ENCODE measurements around the gene LUC7L3. TPM values are rescaled to one million over a fixed set of nuclear protein-coding genes. Genes with fewer than 3 reads are reported as not detected.
A peak's percentile ranks its signal among the peaks of the same experiment; 100 is the strongest.

LUC7L3 gene
- total RNA-seq, 1 experiment from 2014 or later = 184 TPM

DNA sequence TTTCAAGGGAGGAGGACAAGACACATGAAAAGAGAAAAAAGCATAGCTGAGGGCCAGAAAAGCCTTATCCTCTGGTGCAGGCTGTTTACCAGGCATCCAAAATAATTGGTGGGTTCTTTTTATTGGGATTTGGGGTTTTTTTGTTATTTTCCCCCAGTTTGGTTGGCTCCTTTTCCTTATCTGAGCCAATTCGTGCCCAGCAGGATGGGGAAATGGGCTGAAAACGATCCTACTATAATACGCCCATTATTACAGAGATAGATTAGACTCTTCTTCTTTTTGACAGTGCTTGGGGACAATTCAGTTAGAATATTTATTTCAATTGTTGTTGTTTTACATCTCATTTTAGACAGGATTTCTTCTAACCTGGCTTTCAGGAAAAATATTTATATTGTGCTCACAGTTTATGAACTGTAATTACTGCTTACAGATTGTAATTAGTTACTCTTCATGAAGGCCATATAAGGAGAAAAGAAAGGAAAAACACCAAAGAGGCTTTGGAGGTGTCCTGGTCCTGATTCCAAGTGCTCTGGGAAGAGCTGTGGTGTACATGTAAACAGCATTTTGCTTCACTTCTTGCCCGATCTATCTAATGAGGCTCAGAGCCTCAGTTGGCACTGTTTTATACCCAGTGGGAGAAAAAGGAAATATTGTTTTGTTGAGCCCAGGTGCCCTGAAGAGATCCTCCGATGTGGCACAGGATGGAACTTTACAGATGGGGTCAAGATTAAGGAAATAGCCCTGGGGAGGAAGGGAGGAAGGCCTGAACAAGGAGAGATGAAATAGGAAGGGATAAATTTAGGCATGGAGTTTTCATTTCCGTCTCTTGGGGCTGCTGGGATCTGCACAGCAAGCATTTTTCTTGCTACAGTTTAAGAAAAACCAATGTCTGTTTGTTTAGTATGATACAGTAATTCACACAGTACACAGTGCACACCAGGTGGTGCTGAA, 11.1 kb upstream of the LUC7L3 start:
- Histone ChIP-seq H3K79me2 (ENCODE audit: insufficient read depth, low read length) (peaks cover 54% of the 10 kb centered on the region), H3K4me3 (replicated peaks in 1 of 2; ENCODE audit: low read depth in 1 of 2, low read length in 2 of 2) (peak overlapping the region; percentile 76 to 79), H4K20me1 (ENCODE audit: insufficient read depth) (no peaks in the 10 kb centered on the region), H2AFZ (ENCODE audit: low read depth, low read length, poor library complexity, severe bottlenecking) (peak overlapping the region; percentile 37), H3K27me3 (ENCODE audit: insufficient read depth, low read length) (no peaks in the 10 kb centered on the region), H3K4me2 (ENCODE audit: low read length) (peak overlapping the region; percentile 87), H3K9ac (ENCODE audit: low read length) (peak overlapping the region; percentile 85), H3K36me3 (ENCODE audit: control insufficient read depth in 1 of 2, insufficient read depth in 2 of 2, low read length in 2 of 2) (peaks cover 0 to 12% of the 10 kb centered on the region in 2 experiments; a peak in 1 of 4 replicates), H3K9me2 (ENCODE audit: insufficient read depth) (no peaks in the 10 kb centered on the region), H3K27ac (ENCODE audit: low read depth, low read length) (peak overlapping the region; percentile 96), H3K4me1 (ENCODE audit: control insufficient read depth in 1 of 2, insufficient read depth in 2 of 2, low read length in 2 of 2) (peaks cover 14 to 43% of the 10 kb centered on the region in 2 experiments), H3K9me3 (ENCODE audit: control insufficient read depth in 1 of 2, insufficient read depth in 1 of 2, low read depth in 1 of 2, low read length in 2 of 2) (no peaks in the 10 kb centered on the region)
- peak; percentile 12 for ATAC-seq
- BruUV-seq (replicated peaks) = TSS peak; percentile 97
- ChIA-PET CTCF (interaction anchor here (0.6 to 0.8 kb wide), 3 partner anchors 15 to 311 kb away, joined by 3 read pairs; partner anchors contain the start of gene LRRC59), POLR2A (interaction anchor here (0.7 to 1.9 kb wide), 4 partner anchors 11 to 205 kb away, joined by 3 to 7 read pairs (median 4); partner anchors contain the start of gene LUC7L3), RAD21 (ENCODE audit: low non-redundant PET in 1 of 2, low total read pairs in 2 of 2, uncharacterized antibody in 2 of 2, unreplicated experiment in 2 of 2) (no interaction called here)
- DNase-seq (ENCODE audit: low read depth, low spot score) = no peak
- intact Hi-C loops (cut with micrococcal nuclease) = loop anchor here (5.0 kb wide), 1 partner anchor 134 kb away; no protein-coding TSS in a partner anchor
- TF ChIP-seq ZFX (IDR thresholded peaks at IDR 0.05) (no peak), CEBPB (IDR thresholded peaks at IDR 0.05; ENCODE audit: low read depth) (no peak; the same call in 1 of the 2 replicates), YY1 (IDR thresholded peaks at IDR 0.05; ENCODE audit: extremely low read depth, insufficient replicate concordance, low read depth, low read length) (no peak), ZNF274 (IDR thresholded peaks at IDR 0.05; ENCODE audit: low read depth, low read length) (no peak), FOSL1 (IDR thresholded peaks at IDR 0.05; ENCODE audit: low read depth) (no peak), JUND (IDR thresholded peaks at IDR 0.05) (0 out of 2 replicates have a peak, but pooled peaks have one; percentile 25), POLR2A (IDR thresholded peaks at IDR 0.05; ENCODE audit: borderline replicate concordance, extremely low read depth, insufficient read depth, insufficient read length) (no peak), ELF1 (IDR thresholded peaks at IDR 0.05; ENCODE audit: borderline replicate concordance, low read depth) (no peak; the same call in 1 of the 2 replicates), CBX3 (IDR thresholded peaks at IDR 0.05; ENCODE audit: low read depth) (no peak), EZH2phosphoT487 (IDR thresholded peaks at IDR 0.05; ENCODE audit: borderline replicate concordance) (no peak), SP1 (IDR thresholded peaks at IDR 0.05; ENCODE audit: low read depth) (0 out of 2 replicates have a peak, but pooled peaks have one; percentile 17), SIN3A (IDR thresholded peaks at IDR 0.05; ENCODE audit: low read depth) (0 out of 2 replicates have a peak, but pooled peaks have one; percentile 50)
- TF ChIP-seq, protein P1, sequence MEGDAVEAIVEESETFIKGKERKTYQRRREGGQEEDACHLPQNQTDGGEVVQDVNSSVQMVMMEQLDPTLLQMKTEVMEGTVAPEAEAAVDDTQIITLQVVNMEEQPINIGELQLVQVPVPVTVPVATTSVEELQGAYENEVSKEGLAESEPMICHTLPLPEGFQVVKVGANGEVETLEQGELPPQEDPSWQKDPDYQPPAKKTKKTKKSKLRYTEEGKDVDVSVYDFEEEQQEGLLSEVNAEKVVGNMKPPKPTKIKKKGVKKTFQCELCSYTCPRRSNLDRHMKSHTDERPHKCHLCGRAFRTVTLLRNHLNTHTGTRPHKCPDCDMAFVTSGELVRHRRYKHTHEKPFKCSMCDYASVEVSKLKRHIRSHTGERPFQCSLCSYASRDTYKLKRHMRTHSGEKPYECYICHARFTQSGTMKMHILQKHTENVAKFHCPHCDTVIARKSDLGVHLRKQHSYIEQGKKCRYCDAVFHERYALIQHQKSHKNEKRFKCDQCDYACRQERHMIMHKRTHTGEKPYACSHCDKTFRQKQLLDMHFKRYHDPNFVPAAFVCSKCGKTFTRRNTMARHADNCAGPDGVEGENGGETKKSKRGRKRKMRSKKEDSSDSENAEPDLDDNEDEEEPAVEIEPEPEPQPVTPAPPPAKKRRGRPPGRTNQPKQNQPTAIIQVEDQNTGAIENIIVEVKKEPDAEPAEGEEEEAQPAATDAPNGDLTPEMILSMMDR (IDR thresholded peaks at IDR 0.05 in 2 of 3, conservative IDR thresholded peaks at IDR 0.05 in 1 of 3; ENCODE audit: borderline replicate concordance in 1 of 3, insufficient read depth in 1 of 3, low read depth in 2 of 3, low read length in 2 of 3) = no peak
- TF ChIP-seq, protein P2, sequence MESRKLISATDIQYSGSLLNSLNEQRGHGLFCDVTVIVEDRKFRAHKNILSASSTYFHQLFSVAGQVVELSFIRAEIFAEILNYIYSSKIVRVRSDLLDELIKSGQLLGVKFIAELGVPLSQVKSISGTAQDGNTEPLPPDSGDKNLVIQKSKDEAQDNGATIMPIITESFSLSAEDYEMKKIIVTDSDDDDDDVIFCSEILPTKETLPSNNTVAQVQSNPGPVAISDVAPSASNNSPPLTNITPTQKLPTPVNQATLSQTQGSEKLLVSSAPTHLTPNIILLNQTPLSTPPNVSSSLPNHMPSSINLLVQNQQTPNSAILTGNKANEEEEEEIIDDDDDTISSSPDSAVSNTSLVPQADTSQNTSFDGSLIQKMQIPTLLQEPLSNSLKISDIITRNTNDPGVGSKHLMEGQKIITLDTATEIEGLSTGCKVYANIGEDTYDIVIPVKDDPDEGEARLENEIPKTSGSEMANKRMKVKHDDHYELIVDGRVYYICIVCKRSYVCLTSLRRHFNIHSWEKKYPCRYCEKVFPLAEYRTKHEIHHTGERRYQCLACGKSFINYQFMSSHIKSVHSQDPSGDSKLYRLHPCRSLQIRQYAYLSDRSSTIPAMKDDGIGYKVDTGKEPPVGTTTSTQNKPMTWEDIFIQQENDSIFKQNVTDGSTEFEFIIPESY (IDR thresholded peaks at IDR 0.05; ENCODE audit: extremely low read depth, insufficient replicate concordance, low read length) = no peak
- TF ChIP-seq, protein P3, sequence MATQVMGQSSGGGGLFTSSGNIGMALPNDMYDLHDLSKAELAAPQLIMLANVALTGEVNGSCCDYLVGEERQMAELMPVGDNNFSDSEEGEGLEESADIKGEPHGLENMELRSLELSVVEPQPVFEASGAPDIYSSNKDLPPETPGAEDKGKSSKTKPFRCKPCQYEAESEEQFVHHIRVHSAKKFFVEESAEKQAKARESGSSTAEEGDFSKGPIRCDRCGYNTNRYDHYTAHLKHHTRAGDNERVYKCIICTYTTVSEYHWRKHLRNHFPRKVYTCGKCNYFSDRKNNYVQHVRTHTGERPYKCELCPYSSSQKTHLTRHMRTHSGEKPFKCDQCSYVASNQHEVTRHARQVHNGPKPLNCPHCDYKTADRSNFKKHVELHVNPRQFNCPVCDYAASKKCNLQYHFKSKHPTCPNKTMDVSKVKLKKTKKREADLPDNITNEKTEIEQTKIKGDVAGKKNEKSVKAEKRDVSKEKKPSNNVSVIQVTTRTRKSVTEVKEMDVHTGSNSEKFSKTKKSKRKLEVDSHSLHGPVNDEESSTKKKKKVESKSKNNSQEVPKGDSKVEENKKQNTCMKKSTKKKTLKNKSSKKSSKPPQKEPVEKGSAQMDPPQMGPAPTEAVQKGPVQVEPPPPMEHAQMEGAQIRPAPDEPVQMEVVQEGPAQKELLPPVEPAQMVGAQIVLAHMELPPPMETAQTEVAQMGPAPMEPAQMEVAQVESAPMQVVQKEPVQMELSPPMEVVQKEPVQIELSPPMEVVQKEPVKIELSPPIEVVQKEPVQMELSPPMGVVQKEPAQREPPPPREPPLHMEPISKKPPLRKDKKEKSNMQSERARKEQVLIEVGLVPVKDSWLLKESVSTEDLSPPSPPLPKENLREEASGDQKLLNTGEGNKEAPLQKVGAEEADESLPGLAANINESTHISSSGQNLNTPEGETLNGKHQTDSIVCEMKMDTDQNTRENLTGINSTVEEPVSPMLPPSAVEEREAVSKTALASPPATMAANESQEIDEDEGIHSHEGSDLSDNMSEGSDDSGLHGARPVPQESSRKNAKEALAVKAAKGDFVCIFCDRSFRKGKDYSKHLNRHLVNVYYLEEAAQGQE (IDR thresholded peaks at IDR 0.05; ENCODE audit: low read depth) = no peak
- TF ChIP-seq, protein P4, sequence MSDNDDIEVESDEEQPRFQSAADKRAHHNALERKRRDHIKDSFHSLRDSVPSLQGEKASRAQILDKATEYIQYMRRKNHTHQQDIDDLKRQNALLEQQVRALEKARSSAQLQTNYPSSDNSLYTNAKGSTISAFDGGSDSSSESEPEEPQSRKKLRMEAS (IDR thresholded peaks at IDR 0.05) = no peak; the same call in none of the 2 replicates
- TF ChIP-seq, protein P5, sequence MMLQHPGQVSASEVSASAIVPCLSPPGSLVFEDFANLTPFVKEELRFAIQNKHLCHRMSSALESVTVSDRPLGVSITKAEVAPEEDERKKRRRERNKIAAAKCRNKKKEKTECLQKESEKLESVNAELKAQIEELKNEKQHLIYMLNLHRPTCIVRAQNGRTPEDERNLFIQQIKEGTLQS (IDR thresholded peaks at IDR 0.05) = no peak
